NCI-H1092 treated with DMSO at 0.1 percent for 48 hours (cell line): ENCODE measurements around the gene ADCK1.
"Not testable (repeated sequence)": the region's sequence is repeated elsewhere in the genome, so short reads cannot be mapped to it uniquely, and the experiment has no call there.

Experiments used
- DNase-seq: peaks from one replicate; lab custom pipeline; 2025; lab: John Stamatoyannopoulos, UW

ADCK1 gene

GRCh38 chr14:77950371-77951063 lies 150.6 kb downstream of the ADCK1 start:
- no peak for DNase-seq

DNA sequence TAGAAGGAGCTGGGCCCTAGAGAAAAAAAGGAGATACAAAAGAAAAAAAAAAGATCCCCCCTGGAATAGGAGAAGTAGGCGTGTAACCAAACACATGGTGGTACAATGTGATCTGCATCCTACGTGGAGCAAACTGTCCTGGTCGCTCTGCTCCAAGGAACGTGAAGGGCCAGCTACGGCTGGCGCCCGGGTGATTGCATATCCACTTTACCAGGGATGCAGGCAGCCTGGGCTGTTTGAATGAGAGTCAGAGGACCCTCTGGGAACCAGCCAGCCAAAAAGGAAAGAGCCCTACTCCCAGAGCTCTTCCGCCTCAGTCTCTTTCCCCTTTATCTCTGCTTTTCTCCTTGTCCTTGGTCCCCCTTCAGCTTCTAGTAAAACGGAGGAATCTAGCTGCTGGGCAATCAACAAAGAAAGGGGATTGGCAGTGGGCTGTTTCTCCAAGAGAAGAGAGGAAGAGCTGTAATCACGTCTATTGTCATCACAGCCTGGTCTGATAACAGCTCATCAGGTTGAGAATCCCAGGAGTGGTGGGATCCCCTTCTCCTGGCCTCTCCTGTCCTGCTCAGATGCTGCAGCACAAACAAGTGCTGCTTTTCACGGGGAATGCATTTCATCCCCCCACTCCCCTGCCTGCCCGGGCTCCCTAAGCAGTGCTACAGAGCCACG lies 156.0 kb downstream of the ADCK1 start:
- DNase-seq = no peak

DNA sequence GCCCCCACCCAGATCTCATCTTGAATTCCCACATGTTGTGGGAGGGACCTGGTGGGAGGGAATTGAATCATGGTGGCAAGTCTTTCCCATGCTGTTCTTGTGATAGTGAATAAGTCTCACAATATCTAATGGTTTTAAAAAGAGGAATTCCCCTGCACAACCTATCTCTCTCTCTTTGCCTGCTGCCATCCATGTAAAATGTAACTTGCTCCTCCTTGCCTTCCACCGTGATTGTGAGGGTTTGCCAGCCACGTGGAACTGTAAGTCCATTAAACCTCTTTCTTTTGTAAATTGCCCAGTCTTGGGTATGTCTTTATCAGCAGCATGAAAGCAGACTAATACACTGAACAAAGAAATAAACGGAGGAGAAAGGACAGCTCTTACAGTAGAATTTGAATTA lies 159.8 kb downstream of the ADCK1 start:
- DNase-seq = not testable (repeated sequence)

DNA sequence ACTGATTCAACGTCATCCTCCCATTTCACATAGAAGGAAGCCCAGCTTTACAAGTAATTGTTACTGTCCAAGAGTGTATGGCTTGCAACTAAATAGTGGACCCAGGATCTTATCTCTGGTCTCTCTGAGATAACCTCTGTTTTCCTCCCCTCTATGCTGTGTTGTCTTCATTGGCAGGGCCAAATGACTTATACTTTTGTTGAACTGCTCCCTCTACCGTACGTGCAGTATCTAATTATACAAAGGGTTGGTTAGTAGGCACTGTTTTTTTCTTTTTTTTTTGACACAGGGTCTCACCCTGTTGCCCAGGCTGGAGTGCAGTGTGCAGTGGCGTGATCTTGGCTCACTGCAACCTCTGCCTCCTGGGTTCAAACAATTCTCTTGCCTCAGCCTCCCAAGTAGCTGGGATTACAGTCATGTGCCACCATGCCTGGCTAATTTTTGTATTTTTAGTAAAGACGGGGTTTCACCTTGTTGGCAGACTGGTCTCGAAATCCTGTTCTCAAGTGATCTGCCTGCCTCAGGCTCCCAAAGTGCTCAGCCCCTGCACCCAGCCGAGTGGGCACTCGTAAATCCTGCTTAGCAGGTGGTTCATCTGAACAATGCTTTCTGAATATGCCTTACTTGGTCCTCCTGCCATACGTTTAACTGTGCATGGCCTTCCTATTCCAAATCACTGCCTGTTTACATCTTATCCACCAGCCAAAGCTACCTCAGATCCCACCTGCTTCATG lies 162.1 kb downstream of the ADCK1 start:
- DNase-seq = no peak

DNA sequence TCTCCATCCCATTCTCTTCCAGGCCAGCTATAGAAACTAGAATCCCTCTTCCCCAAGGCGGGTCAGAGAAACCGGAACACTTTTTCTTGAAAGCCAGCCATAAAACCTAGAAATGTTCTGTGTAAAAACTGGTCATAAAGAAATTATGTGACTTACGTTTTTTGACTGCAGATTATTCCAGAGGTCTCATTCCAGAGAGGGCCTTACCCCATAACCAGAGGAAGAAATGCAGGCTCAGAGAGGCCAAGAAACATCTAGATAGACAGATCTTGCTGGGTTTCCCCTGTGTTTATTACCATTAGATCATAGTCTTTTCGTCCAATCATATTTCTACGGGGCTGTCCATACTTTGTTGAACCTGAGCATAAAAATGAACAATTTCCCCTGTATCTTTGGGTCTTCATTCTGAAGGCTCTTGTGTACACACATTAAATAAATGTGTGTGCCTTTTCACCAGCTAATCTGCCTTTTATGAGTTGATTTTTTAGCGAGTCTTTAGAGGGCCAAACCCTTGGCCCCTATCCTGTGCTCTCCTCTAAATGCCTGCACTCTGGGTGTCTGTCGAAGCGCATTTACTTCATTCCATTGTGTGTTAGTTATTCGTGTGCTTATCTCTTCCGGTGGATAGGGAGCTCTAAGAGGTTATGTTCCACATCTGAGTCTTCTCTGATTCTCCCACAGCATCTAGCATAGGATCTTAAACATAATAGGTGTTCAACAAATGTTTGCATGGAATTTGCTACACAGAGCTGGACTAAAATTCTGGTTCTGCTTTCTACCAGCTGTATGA lies 163.0 kb downstream of the ADCK1 start:
- DNase-seq = no peak

- no peak for DNase-seq
These were observed 164.7 kb downstream of the ADCK1 start for GRCh38 chr14:77964586-77964985.

DNA sequence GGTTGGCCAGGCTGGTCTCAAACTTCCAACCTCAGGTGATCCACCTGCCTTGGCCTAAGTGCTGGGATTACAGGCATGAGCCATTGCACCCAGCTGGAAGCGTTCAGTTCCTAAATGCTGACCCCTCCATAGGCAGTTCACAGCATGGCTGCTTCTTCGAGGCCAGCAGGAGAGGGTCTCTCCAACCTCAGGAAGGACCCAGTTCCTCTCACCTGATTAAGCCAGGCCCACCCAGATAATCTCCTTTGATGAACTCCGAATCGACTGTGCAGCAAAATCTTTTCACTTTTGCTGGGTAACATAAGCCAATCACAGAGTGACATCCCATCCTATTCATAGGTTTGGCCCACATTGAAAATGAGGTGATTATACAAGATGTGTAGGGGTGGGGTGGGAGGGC lies 165.1 kb downstream of the ADCK1 start:
- no peak for DNase-seq

DNA sequence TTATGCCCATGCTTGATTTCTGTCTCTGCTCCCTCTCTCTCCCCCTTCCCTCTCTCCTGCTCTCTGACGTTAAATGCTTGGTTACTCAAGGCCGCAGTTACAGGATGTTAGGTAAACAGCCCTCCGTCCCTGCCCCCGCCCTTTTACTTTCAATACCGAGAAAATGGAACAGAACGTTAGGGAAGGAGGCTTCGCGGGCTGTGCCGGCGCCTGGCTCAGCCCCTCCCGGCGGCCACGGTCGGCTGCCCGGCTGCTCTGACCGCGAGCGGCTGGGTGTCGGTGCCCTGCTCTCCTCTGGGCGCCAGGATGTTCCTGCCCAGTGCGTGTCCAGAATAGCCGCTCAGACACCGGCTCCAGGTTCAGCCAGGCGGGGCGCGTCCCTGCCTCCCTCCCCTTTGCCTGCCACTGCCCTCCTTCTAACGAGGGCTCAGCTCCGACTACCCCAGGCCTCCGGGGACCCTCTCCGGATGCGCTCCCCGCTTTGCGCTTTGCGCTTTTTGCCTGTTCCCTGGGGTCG lies 166.1 kb downstream of the ADCK1 start:
- peak; percentile 58 for DNase-seq

DNA sequence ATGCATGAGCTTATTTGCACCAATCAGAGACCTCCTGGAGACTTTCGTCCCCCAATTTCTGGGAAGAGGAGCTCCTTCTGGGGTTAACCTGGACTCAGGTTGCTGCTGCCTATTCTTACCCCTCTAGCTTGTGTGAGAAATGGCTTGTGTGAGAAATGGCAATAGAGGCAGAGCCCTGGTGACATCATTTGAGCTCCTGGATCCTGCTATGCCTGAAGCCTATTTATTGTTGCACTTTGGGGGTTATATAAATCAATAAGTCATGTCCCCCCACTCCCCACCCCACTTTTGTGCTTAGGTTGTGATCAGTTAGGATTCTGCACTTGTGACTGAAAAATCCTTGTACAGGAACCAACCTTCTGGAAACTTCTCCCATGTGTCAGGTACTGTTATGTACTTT lies 167.2 kb downstream of the ADCK1 start:
- DNase-seq = no peak

- DNase-seq = no peak
These were observed 170.7 kb downstream of the ADCK1 start for GRCh38 chr14:77970646-77971045.

GRCh38 chr14:77973246-77973645 lies 173.3 kb downstream of the ADCK1 start:
- DNase-seq = no peak

GRCh38 chr14:77976591-77976990 lies 176.7 kb downstream of the ADCK1 start:
- DNase-seq = no peak

DNA sequence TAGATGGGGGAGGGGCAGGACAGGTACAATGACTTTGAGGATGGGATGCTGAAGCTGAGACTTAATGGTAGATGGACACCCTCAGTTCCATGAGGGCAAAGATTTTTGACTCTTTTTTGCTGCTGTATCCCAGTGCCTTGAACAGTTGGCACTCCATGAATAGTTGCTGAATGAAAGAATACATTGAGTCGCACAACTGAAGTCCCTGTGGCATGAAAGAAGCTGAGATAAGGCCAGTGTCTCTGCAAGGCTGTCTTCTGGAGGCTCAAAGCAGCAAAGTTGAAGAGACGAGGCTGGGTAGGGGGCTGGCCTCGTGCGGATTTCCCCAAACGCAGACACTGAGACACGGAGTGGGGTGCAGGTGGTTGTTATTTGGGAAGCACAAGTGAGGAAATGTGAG lies 179.3 kb downstream of the ADCK1 start:
- no peak for DNase-seq

DNA sequence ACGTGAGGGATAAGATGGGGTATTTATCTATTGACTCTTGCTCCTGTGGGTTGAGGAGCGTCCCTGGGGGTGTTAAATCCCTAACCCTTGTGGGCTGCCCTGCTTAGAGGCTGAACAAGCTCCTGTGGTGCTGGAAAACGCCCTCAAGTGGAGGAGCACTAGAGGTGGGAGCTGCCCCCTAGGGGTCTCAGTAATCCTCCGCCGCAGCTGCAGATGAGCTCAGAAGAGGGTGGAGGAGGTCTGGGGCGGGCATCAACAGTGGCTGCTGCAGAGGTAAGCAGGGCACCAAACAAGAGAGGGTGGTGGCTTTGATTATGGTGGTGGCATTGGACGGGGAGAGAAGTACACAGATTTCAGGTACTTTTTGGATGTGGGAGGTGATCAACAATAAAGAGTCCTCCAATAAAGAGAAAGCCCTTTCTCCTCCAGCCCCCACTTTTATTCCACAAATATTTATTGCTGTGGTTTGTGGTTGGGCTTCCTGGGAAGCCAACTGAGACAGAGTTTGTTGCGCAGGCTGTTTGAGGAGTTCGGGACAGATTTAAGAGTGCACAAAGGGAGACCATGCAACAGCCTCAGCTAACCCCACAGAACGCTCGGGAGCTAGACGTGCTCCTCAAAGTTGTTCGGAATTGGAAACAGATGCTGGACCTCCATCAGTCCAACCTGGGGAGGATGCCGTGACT lies 179.9 kb downstream of the ADCK1 start:
- DNase-seq = no peak

DNA sequence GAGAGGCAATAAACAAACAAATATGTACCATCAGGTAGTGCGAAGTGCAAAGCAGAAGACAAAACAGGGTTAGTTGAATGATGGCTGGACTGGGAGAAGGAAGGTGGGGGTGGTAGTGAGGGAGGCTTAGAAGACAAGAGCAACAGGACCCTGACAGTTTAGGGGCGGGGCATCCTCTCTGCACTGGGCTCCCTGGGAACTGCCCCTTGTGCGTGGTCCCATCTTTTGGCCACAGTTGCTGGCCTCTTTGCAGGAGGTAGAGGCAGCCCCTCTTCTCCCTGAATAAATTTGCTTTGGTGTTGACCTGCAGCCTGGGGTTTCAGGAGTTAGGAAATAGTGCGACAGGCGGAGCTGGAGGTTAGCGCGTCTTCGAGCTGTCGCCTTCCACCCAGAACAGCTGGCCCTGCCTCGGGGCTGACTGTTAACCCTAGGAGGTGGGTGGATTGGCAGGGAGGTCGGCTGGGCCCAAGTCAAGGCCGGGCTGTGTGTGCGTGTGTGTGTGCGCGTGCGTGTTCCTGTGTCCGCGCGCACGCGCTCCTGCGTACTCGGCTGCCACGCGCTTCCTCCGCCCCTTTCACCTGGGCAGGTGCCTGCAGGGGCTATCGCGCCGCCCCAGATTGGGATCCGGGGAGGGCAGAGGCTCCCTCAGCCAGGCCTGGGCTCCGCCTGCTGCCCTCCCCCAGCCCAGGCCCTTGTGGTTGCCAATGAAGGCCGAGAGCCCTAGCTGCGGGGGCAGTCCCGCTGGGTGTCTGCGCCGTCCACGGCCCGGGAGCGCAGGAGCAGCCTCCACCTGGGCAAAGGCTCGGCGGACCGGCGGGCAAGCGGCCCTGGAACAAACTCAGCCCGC lies 180.8 kb downstream of the ADCK1 start:
- DNase-seq = peak; percentile 60
